Chondrocyte (in vitro differentiated cells): ENCODE measurements around the gene MBD5. TPM values are rescaled to one million over a fixed set of nuclear protein-coding genes. Genes with fewer than 3 reads are reported as not detected.

Source experiments
- DNase-seq: peaks from one replicate; pipeline ENCODE4 v3.0.0; 2021; ENCODE audit warnings: mixed read lengths, low spot score
- H3K27ac Mint-ChIP-seq: one replicate; pipeline ENCODE4 v1.8.0; 2021; ENCODE audit warnings: mild to moderate bottlenecking, moderate library complexity, mixed read lengths; ENCODE audit not compliant: unreplicated experiment
- H3K27me3 Mint-ChIP-seq: 2 replicates; pipeline ENCODE4 v1.8.0; 2021; ENCODE audit warnings: low read depth, mixed read lengths
- H3K36me3 Mint-ChIP-seq: 2 replicates; pipeline ENCODE4 v1.8.0; 2021; ENCODE audit warnings: low read depth, mixed read lengths
- H3K4me1 Mint-ChIP-seq: 2 replicates; pipeline ENCODE4 v1.8.0; 2021; ENCODE audit warnings: low read depth, mild to moderate bottlenecking, mixed read lengths
- H3K4me3 Mint-ChIP-seq: one replicate; pipeline ENCODE4 v1.8.0; 2021; ENCODE audit warnings: mild to moderate bottlenecking, moderate library complexity, mixed read lengths; ENCODE audit not compliant: unreplicated experiment
- H3K9me3 Mint-ChIP-seq: 2 replicates; pipeline ENCODE4 v1.8.0; 2021; ENCODE audit warnings: low read depth, mixed read lengths
- total RNA-seq: library from RNA; stranded (reverse); gene quantifications from 3 replicates; pipeline ENCODE4 v1.2.1, GENCODE V29; 2021
- TF ChIP-seq, protein P1 (sequence below): fragments of 200-600 bp; sonication (generic); IDR thresholded peaks from 2 replicates; pipeline ENCODE4 v1.5.0; 2021; ENCODE audit warnings: antibody characterized with exemption, mild to moderate bottlenecking, moderate library complexity

The MBD5 gene
- total RNA-seq, 1 donor from 2014 or later = 31.1 TPM

DNA sequence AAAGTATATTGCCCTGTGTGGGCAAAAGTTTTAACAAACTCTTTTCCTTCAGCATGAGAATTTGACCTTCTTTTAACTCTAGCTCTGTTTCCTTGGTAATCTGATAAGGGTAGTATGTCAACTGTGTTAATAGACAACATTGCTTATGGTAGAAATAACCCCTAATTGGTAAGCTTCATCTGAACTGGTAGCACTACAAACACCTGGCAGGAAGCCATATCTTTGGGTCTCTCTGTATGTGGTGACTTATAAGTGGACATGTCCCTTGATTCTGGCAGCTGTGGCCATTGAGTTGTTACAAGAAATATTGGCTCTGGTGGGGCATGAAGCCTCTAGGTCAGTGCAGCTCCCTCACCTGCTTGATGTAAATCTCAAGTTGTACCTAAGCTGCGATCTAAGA lies 46.9 kb downstream of the MBD5 start:
- Mint-ChIP-seq H3K9me3 (peaks cover 4% of the 10 kb centered on the region), H3K4me3 (no peak overlapping the region), H3K27ac (no peak overlapping the region), H3K36me3 (peaks cover 3% of the 10 kb centered on the region), H3K27me3 (no peaks in the 10 kb centered on the region), H3K4me1 (peaks cover 3% of the 10 kb centered on the region)
- TF ChIP-seq, protein P1, sequence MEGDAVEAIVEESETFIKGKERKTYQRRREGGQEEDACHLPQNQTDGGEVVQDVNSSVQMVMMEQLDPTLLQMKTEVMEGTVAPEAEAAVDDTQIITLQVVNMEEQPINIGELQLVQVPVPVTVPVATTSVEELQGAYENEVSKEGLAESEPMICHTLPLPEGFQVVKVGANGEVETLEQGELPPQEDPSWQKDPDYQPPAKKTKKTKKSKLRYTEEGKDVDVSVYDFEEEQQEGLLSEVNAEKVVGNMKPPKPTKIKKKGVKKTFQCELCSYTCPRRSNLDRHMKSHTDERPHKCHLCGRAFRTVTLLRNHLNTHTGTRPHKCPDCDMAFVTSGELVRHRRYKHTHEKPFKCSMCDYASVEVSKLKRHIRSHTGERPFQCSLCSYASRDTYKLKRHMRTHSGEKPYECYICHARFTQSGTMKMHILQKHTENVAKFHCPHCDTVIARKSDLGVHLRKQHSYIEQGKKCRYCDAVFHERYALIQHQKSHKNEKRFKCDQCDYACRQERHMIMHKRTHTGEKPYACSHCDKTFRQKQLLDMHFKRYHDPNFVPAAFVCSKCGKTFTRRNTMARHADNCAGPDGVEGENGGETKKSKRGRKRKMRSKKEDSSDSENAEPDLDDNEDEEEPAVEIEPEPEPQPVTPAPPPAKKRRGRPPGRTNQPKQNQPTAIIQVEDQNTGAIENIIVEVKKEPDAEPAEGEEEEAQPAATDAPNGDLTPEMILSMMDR = no peak
- DNase-seq = no peak

DNA sequence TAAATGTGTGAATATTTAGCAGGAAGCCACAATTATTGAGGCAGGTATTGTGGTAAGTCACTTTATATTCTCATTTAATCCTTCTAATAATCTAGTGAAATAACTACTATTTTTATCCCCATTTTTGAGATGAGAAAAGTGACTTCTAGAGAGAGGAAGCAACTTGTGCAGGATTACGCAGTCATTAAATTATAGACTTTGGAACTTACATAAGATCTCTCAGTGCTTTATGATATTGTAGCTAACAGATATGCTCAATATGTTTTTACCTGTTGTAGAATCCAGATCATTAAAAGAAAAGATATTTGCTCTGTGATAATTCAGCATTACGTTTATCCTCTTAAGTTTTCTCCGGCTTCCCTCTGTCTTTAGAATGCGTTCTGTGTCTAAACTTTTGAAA lies 50.5 kb downstream of the MBD5 start:
- no peak for DNase-seq
- H3K36me3 Mint-ChIP-seq = no peaks in the 10 kb centered on the region
- H3K9me3 Mint-ChIP-seq = no peaks in the 10 kb centered on the region
- H3K27ac Mint-ChIP-seq = no peak overlapping the region
- TF ChIP-seq, protein P1 = no peak
- peaks cover 3% of the 10 kb centered on the region for H3K4me1 Mint-ChIP-seq
- H3K27me3 Mint-ChIP-seq = no peaks in the 10 kb centered on the region
- H3K4me3 Mint-ChIP-seq = no peak overlapping the region

DNA sequence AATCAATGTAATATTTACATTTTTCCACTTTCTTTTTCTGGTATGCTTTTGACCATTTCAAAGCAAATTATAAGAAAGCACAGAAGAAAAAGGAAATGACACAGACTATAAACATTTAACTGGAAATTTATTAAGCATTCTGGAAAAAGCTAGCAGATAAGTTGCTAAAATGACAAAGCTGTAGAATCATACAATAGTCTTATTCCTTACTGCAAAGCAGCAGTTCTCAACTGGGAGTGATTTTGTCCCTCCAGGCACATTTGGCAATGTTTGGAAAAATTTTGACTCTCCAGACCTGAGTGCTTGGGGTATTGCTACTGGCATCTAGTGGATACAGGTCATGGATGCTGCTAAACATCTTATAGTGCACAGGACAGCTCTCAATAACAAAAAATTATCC lies 75.1 kb downstream of the MBD5 start:
- Mint-ChIP-seq H3K4me1 (peaks cover 6% of the 10 kb centered on the region), H3K27ac (no peak overlapping the region), H3K4me3 (no peak overlapping the region), H3K27me3 (no peaks in the 10 kb centered on the region), H3K36me3 (no peaks in the 10 kb centered on the region), H3K9me3 (peaks cover 13% of the 10 kb centered on the region)
- TF ChIP-seq, protein P1 = peak; percentile 28
- no peak for DNase-seq

DNA sequence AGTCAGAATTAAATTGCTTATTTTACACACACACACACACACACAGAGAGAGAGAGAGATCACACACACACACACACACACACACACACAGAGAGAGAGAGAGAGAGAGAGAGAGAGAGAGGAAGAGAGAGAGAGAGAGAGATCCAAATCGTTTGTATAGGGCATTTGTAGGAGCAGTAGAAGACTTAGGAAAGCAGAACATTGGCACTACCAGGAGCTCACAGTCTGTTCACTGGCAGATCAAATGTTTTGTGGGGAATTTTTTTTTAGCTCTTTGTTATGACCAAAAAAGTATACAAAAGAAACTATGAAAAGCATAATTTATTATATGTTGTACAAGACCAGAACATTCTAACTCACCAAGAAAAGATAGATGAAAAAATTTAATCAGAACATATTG lies 81.8 kb downstream of the MBD5 start:
- Mint-ChIP-seq H3K27me3 (no peaks in the 10 kb centered on the region), H3K4me3 (no peak overlapping the region), H3K4me1 (peaks cover 11% of the 10 kb centered on the region), H3K9me3 (peaks cover 3% of the 10 kb centered on the region), H3K27ac (peak overlapping the region; percentile 36), H3K36me3 (no peaks in the 10 kb centered on the region)
- TF ChIP-seq, protein P1 = no peak
- DNase-seq = no peak

DNA sequence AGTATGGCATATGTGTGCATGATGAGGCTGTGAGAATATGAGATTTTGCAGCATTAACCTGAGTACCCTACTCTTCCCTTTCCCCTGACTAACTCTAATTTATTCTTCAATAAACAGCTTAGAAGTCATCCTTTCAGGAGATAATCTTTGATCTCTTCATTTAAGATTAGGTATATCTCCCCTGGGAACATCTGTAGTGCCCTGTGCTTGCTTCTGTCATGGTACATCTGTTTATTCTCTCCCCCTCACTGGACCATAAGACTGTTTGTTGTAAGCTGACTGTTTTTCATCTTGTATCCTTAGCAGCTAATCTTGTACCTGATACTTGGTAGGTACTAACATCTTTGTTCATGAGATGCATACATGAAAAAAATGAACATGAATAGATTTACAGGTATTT lies 83.1 kb downstream of the MBD5 start:
- Mint-ChIP-seq H3K9me3 (peaks cover 3% of the 10 kb centered on the region), H3K4me1 (peaks cover 11% of the 10 kb centered on the region), H3K36me3 (no peaks in the 10 kb centered on the region), H3K27me3 (no peaks in the 10 kb centered on the region), H3K27ac (no peak overlapping the region), H3K4me3 (no peak overlapping the region)
- DNase-seq = no peak
- TF ChIP-seq, protein P1 = no peak
